ENCODE results near the gene CSKMT. TPM values are rescaled to one million over a fixed set of nuclear protein-coding genes. Genes with fewer than 3 reads are reported as not detected.
A peak's percentile ranks its signal among the peaks of the same experiment; 100 is the strongest.

CSKMT gene
- total RNA-seq, 2 experiments from 2014 or later, result 37.1 to 43.6 TPM

DNA sequence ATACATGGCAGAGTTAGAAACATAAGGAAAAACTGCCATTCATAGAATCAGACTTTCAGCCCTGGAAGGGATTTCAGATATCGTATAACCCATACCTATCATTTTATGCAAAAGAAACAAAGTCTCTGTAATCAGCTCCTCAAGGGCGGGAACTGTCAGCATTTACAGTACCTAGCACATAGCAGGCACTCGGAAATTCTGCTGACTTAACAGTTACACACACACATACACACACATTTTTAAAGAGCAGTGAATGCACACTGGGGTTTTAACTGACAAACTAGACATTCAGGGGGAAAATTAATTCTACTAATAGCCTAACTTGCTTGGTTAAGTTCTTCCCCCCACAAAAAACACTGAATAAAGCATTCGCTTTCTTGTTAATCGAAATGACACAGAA is 51.1 kb downstream of the CSKMT start:
- H3K9me3 Mint-ChIP-seq, result no peaks in the 10 kb centered on the region
- no peak for DNase-seq
- ChIA-PET CTCF (interaction anchor here (1.3 to 2.2 kb wide), 3 partner anchors 8 to 36 kb away, joined by 3 to 6 read pairs (median 5); no protein-coding TSS in a partner anchor), POLR2A (interaction anchor here (0.8 to 4.3 kb wide), 7 partner anchors 10 to 140 kb away, joined by 3 to 39 read pairs (median 4); partner anchors contain the start of genes HNRNPUL2 and TTC9C)
- TF ChIP-seq, protein P1, sequence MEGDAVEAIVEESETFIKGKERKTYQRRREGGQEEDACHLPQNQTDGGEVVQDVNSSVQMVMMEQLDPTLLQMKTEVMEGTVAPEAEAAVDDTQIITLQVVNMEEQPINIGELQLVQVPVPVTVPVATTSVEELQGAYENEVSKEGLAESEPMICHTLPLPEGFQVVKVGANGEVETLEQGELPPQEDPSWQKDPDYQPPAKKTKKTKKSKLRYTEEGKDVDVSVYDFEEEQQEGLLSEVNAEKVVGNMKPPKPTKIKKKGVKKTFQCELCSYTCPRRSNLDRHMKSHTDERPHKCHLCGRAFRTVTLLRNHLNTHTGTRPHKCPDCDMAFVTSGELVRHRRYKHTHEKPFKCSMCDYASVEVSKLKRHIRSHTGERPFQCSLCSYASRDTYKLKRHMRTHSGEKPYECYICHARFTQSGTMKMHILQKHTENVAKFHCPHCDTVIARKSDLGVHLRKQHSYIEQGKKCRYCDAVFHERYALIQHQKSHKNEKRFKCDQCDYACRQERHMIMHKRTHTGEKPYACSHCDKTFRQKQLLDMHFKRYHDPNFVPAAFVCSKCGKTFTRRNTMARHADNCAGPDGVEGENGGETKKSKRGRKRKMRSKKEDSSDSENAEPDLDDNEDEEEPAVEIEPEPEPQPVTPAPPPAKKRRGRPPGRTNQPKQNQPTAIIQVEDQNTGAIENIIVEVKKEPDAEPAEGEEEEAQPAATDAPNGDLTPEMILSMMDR (IDR thresholded peaks at IDR 0.05), result no peak
- peaks cover 74% of the 10 kb centered on the region for H3K36me3 Mint-ChIP-seq (ENCODE audit: low read depth)
- intact Hi-C loops (cut with micrococcal nuclease), result no loop called here
- no peak overlapping the region for H3K4me3 Mint-ChIP-seq
- peak overlapping the region; percentile 30 for H3K27ac Mint-ChIP-seq
- peaks cover 55% of the 10 kb centered on the region for H3K4me1 Mint-ChIP-seq (ENCODE audit: low read depth)
- no peak for ATAC-seq
- H3K27me3 Mint-ChIP-seq, result no peaks in the 10 kb centered on the region

DNA sequence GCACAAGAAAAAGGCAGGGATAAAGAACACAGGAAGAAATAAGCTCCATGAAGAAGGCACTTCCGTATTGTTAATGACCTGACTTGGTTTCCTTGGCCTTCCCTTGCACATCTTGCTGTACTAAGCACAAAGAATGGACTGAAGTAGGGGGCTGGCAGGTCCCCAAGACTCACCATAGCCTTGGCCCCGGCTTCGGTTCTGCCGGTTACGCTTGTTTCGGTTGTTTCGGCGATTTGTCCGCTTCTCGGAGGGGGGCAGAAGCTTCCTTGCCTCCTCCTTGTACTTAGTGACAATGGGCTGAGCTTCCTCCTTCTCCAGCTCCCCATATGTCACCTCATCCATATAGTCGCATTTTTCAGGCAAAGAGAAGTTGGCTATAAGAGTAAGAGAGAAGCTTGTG is 51.7 kb downstream of the CSKMT start:
- Mint-ChIP-seq H3K27me3 (no peaks in the 10 kb centered on the region), H3K27ac (peak overlapping the region; percentile 17), H3K4me3 (no peak overlapping the region), H3K4me1 (ENCODE audit: low read depth) (peaks cover 54% of the 10 kb centered on the region), H3K9me3 (no peaks in the 10 kb centered on the region), H3K36me3 (ENCODE audit: low read depth) (peaks cover 80% of the 10 kb centered on the region)
- DNase-seq, result no peak
- no peak for ATAC-seq
- ChIA-PET CTCF (interaction anchor here (1.3 to 2.2 kb wide), 2 partner anchors 22 to 37 kb away, joined by 3 to 6 read pairs; no protein-coding TSS in a partner anchor), POLR2A (interaction anchor here (0.7 to 4.3 kb wide), 6 partner anchors 9 to 140 kb away, joined by 3 to 39 read pairs (median 4); partner anchors contain the start of genes HNRNPUL2 and TTC9C)
- TF ChIP-seq, protein P1 (IDR thresholded peaks at IDR 0.05), result no peak
- intact Hi-C loops (cut with micrococcal nuclease), result no loop called here

Other genes starting within 250 kb of the CSKMT start
- not detected for gene SCGB1A1, start 246.3 kb upstream of the CSKMT start, total RNA-seq
- gene AHNAK, start 118.5 kb upstream of the CSKMT start, total RNA-seq, result 10 to 100 TPM; 41.1 to 43.0 TPM
- 1,000 to 10,000 TPM; 1,925 to 1,979 TPM for gene EEF1G, start 91.4 kb upstream of the CSKMT start, total RNA-seq
- 10 to 100 TPM; 34.4 to 38.0 TPM for gene TUT1, start 73.8 kb upstream of the CSKMT start, total RNA-seq
- 100 to 1,000 TPM; 159 to 164 TPM for gene MTA2, start 63.4 kb upstream of the CSKMT start, total RNA-seq
- 100 to 1,000 TPM; 115 to 120 TPM for gene EML3, start 52.5 kb upstream of the CSKMT start, total RNA-seq
- gene ROM1, start 52.1 kb upstream of the CSKMT start, total RNA-seq, result 1 to 10 TPM in 1 of 2 experiments, under 1 TPM in 1; 0.79 to 1.1 TPM
- 10 to 100 TPM; 59.1 to 61.4 TPM for gene B3GAT3, start 43.3 kb upstream of the CSKMT start, total RNA-seq
- 100 to 1,000 TPM; 205 to 217 TPM for gene GANAB, start 18.7 kb upstream of the CSKMT start, total RNA-seq
- 10 to 100 TPM; 30.3 to 31.5 TPM for gene INTS5, start 12.0 kb upstream of the CSKMT start, total RNA-seq
- gene C11orf98, start 102 bp upstream of the CSKMT start, total RNA-seq, result 100 to 1,000 TPM; 108 TPM
- gene UQCC3, start 6.4 kb downstream of the CSKMT start, total RNA-seq, result 1 to 10 TPM; 4.7 TPM
- gene LBHD1, start 7.0 kb downstream of the CSKMT start, total RNA-seq, result 10 to 100 TPM; 12.0 to 12.9 TPM
- 100 to 1,000 TPM; 104 to 120 TPM for gene UBXN1, start 13.8 kb downstream of the CSKMT start, total RNA-seq
- gene LRRN4CL, start 24.2 kb downstream of the CSKMT start, total RNA-seq, result not detected
- gene BSCL2, start 42.1 kb downstream of the CSKMT start, total RNA-seq, result 10 to 100 TPM; 22.1 to 24.1 TPM
- gene GNG3, start 42.4 kb downstream of the CSKMT start, total RNA-seq, result not detected
- 10 to 100 TPM; 54.9 to 58.6 TPM for gene HNRNPUL2, start 62.1 kb downstream of the CSKMT start, total RNA-seq
- gene TTC9C, start 63.2 kb downstream of the CSKMT start, total RNA-seq, result 10 to 100 TPM; 33.7 to 37.9 TPM
- 10 to 100 TPM in 1 of 2 experiments, 1 to 10 TPM in 1; 9.8 to 11.8 TPM for gene ZBTB3, start 88.8 kb downstream of the CSKMT start, total RNA-seq
- 100 to 1,000 TPM; 109 to 111 TPM for gene POLR2G, start 96.3 kb downstream of the CSKMT start, total RNA-seq
- gene TAF6L, start 106.1 kb downstream of the CSKMT start, total RNA-seq, result 10 to 100 TPM; 13.7 to 16.7 TPM
- gene TMEM179B, start 122.1 kb downstream of the CSKMT start, total RNA-seq, result 10 to 100 TPM; 18.6 to 19.5 TPM
- 10 to 100 TPM; 12.3 to 12.7 TPM for gene TMEM223, start 126.7 kb downstream of the CSKMT start, total RNA-seq
- gene NXF1, start 140.1 kb downstream of the CSKMT start, total RNA-seq, result 10 to 100 TPM; 80.9 to 90.0 TPM
- gene STX5, start 166.7 kb downstream of the CSKMT start, total RNA-seq, result 10 to 100 TPM; 22.0 to 22.8 TPM
- gene TEX54, start 167.5 kb downstream of the CSKMT start, total RNA-seq, result not detected
- 10 to 100 TPM; 96.5 to 99.3 TPM for gene WDR74, start 174.3 kb downstream of the CSKMT start, total RNA-seq
- 100 to 1,000 TPM; 299 to 315 TPM for gene SLC3A2, start 215.6 kb downstream of the CSKMT start, total RNA-seq

Measured in activated CD8-positive, alpha-beta T cell treated with anti-CD3 and anti-CD28 coated beads for 36 hours (primary cell).